Measurements from ENCODE around the gene GIPC2.

DNA sequence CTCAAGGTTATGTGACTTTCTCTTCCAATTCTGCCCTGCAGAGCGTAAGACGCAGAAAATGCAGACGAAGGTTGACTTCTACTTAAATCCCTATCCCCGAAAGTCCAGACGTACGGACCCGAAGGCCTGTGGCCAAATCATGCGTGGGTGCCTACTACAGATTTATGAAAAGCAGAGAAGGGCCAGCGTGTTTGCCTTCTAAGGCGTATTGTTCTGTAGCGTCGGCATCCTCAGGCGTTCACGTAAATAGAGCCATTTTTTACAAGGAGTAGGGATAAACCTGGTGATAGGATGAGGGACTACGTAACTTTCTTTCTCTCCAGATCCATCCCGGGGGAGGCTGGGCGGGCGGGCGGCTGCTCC, 222 bp upstream of the GIPC2 start:
- TF ChIP-seq EZH2 (IDR thresholded peaks at IDR 0.05; ENCODE audit: borderline replicate concordance, insufficient read depth, low read depth, low read length, poor library complexity, severe bottlenecking) (no peak), CTCF (IDR thresholded peaks at IDR 0.05) (no peak)

Measured in B cell (primary cell).